Fibroblast of skin of right quadriceps (primary cell): ENCODE results near the gene OR5AS1.
"Not testable (repeated sequence)": the region's sequence is repeated elsewhere in the genome, so short reads cannot be mapped to it uniquely, and the experiment has no call there.

ENCODE experiments used
- DNase-seq: peaks from one replicate; pipeline ENCODE4 v3.0.0-alpha.2; 2013

OR5AS1 gene

DNA sequence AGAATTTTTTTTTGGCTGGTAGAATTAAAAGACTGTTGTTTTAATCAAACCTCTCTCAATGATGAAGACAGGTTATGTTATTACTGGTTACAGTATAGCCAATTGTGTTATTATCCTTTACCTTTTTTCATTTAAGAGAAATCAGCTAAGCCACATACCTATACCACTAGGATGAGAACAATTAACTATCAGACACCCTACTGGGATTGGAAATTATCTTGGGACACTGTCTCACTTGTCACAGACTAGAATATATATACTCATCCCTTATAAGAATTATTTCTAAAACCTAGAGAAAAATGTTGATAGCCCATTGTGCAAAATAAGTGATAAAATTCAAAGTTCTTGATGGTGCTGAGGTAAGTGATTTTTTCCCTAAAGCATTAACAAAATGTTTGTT, at the start of gene OR5AS1:
Gene OR5AS1, plus strand, starts transcription at position 301 of the 400 bp plus-strand sequence. CDS start 2,765 bp downstream, outside the sequence.
- no peak for DNase-seq

- DNase-seq = no peak
These were observed 32.9 kb upstream of the OR5AS1 start, which contains the start of gene OR5F1 for GRCh38 chr11:55994525-55994924. Gene OR5F1 (minus strand): TSS chr11:55994625. CDS start chr11:55994625, 0 bp downstream.

DNA sequence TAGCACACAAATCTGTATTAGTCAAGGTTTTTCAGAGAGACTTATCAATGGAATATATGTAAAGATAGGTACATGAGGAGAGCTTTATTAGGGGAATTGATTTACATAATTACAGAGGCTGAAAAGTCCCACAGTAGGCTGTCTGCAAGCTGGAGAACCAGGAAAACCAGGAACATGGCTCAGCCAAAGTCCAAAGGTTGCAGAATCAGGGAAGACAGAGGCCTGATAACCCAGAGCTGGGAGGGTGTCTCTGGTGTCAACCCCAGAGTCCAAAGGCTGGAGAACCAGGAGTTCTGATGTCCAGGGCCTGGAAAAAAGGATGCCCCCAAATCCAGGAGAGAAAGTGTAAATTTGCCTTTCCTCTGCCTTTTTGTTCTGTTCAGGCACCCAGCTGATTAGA, 16.7 kb upstream of the OR5AS1 start:
- no peak for DNase-seq

GRCh38 chr11:56013805-56014204, 13.6 kb upstream of the OR5AS1 start:
- DNase-seq = no peak

GRCh38 chr11:56045538-56045937, 18.1 kb downstream of the OR5AS1 start:
- DNase-seq = no peak

- no peak for DNase-seq
These were observed 21.0 kb downstream of the OR5AS1 start for GRCh38 chr11:56048480-56048879.

- no peak for DNase-seq
These were observed 22.0 kb downstream of the OR5AS1 start for GRCh38 chr11:56049487-56049886.

DNA sequence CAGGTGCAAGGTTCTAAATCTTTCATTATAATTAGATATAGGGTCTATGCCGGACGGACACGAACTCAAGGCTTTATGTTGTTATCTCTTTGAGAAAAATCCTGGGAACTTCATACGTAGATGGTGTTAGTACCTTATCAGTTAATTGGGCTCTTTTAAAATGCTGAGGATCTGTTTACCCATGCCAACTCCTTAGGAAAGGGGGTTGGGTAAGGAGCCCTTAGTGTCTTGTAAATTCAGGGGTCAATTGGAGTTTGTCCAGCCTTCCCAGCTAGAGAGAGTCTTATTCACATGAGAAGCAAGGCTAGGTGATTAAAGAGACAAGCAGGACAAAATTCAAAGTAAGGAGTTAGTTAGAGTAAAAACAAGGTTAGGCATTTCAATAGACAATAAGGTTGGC, 28.9 kb downstream of the OR5AS1 start:
- DNase-seq = not testable (repeated sequence)

DNA sequence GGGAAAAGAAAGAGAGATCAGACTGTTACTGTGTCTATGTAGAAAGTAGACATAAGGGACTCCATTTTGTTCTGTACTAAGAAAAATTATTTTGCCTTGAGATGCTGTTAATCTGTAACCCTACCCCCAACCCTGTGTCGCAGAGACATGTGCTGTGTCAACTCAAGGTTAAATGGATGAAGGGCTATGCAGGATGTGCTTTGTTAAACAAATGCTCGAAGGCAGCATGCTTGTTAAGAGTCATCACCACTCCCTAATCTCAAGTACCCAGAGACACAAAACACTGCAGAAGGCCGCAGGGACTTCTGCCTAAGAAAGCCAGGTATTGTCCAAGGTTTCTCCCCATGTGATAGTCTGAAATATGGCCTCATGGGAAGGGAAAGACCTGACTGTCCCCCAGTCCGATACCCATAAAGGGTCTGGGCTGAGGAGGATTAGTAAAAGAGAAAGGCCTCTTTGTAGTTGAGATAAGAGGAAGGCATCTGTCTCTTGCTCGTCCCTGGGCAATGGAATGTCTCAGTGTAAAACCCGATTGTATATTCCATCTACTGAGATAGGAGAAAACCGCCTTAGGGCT, 30.3 kb downstream of the OR5AS1 start:
- not testable (repeated sequence) for DNase-seq

- DNase-seq = not testable (repeated sequence)
These were observed 30.9 kb downstream of the OR5AS1 start for GRCh38 chr11:56058260-56058780.

GRCh38 chr11:56066980-56067379, 39.5 kb downstream of the OR5AS1 start:
- DNase-seq = no peak
